UCSD-AML1 (cell line): ENCODE results near the gene RNH1.
"Not testable (repeated sequence)": the region's sequence is repeated elsewhere in the genome, so short reads cannot be mapped to it uniquely, and the experiment has no call there.

Experiments used
- DNase-seq: peaks from one replicate; lab custom pipeline; 2025; ENCODE audit not compliant: unreplicated experiment; lab: John Stamatoyannopoulos, UW

RNH1 gene

GRCh38 chr11:520428-521176, 13.6 kb upstream of the RNH1 start:
- no peak for DNase-seq

GRCh38 chr11:518463-519202, 11.6 kb upstream of the RNH1 start:
- DNase-seq, result no peak

- not testable (repeated sequence) for DNase-seq
These were observed 10.1 kb upstream of the RNH1 start for GRCh38 chr11:516918-517685.

- DNase-seq, result no peak
These were observed 9.4 kb upstream of the RNH1 start for GRCh38 chr11:516400-516799.

GRCh38 chr11:515131-515530, 8.1 kb upstream of the RNH1 start:
- no peak for DNase-seq

- no peak for DNase-seq
These were observed 7.6 kb upstream of the RNH1 start for GRCh38 chr11:514606-515005.

GRCh38 chr11:512761-513595, 5.9 kb upstream of the RNH1 start:
- DNase-seq, result no peak

GRCh38 chr11:508956-509355, 1.9 kb upstream of the RNH1 start:
- DNase-seq, result no peak

GRCh38 chr11:507727-508515, 879 bp upstream of the RNH1 start:
- no peak for DNase-seq

GRCh38 chr11:506238-506994, 626 bp downstream of the RNH1 start:
- peak; percentile 97 for DNase-seq

- no peak for DNase-seq
These were observed 2.1 kb downstream of the RNH1 start for GRCh38 chr11:504994-505344.

GRCh38 chr11:504053-504993, 2.7 kb downstream of the RNH1 start:
- no peak for DNase-seq

- no peak for DNase-seq
These were observed 3.7 kb downstream of the RNH1 start for GRCh38 chr11:503179-503981.

- no peak for DNase-seq
These were observed 4.5 kb downstream of the RNH1 start for GRCh38 chr11:502288-503178.

- DNase-seq, result no peak
These were observed 5.3 kb downstream of the RNH1 start for GRCh38 chr11:501683-502287.

GRCh38 chr11:501001-501682, 5.9 kb downstream of the RNH1 start:
- no peak for DNase-seq
